HG02642 (cell line): Measurements from ENCODE around the gene GNRH2.
"Not testable (repeated sequence)": the region's sequence is repeated elsewhere in the genome, so short reads cannot be mapped to it uniquely, and the experiment has no call there.

Experiments
- ATAC-seq: cut with Tn5 transposase; IDR thresholded peaks from one replicate; pipeline ENCODE4 v1.9.1; 2021; ENCODE audit warnings: mild to moderate bottlenecking; ENCODE audit not compliant: unreplicated experiment, poor library complexity

The GNRH2 gene

GRCh38 chr20:3040086-3040485 lies 3.3 kb upstream of the GNRH2 start:
- ATAC-seq: no peak

- no peak for ATAC-seq
Measured at GRCh38 chr20:3041854-3042409, 1.5 kb upstream of the GNRH2 start.

GRCh38 chr20:3042625-3043024 lies 797 bp upstream of the GNRH2 start:
- ATAC-seq: no peak

- no peak for ATAC-seq
Measured at GRCh38 chr20:3044336-3044965, 1.0 kb downstream of the GNRH2 start.

- peak; percentile 46 for ATAC-seq
Measured at GRCh38 chr20:3045042-3045815, 1.8 kb downstream of the GNRH2 start.

GRCh38 chr20:3045816-3046676 lies 2.6 kb downstream of the GNRH2 start, which contains the start of gene MRPS26:
TSS of gene MRPS26 (plus strand) at chr20:3046052. CDS start at chr20:3046069, 17 bp downstream.
- peak; percentile 88 for ATAC-seq

GRCh38 chr20:3046677-3047462 lies 3.4 kb downstream of the GNRH2 start:
- no peak for ATAC-seq

- no peak for ATAC-seq
Measured at GRCh38 chr20:3047486-3048419, 4.3 kb downstream of the GNRH2 start.

GRCh38 chr20:3051385-3052019 lies 8.1 kb downstream of the GNRH2 start:
- ATAC-seq: no peak

GRCh38 chr20:3059489-3059888 lies 16.1 kb downstream of the GNRH2 start:
- ATAC-seq: no peak

- ATAC-seq: not testable (repeated sequence)
Measured at GRCh38 chr20:3064119-3064518, 20.7 kb downstream of the GNRH2 start.

GRCh38 chr20:3067139-3068014 lies 24.0 kb downstream of the GNRH2 start:
- ATAC-seq: no peak

GRCh38 chr20:3068075-3068474 lies 24.7 kb downstream of the GNRH2 start:
- ATAC-seq: no peak

- ATAC-seq: no peak
Measured at GRCh38 chr20:3068986-3069900, 25.8 kb downstream of the GNRH2 start.

GRCh38 chr20:3070725-3071124 lies 27.3 kb downstream of the GNRH2 start:
- no peak for ATAC-seq

- no peak for ATAC-seq
Measured at GRCh38 chr20:3071266-3071609, 27.8 kb downstream of the GNRH2 start.
